GM23338 (cell line): ENCODE measurements around the gene C2orf49. TPM values are rescaled to one million over a fixed set of nuclear protein-coding genes. Genes with fewer than 3 reads are reported as not detected.

ENCODE experiments used
- ATAC-seq: fragments of 200-7000 bp; cut with Tn5 transposase; 3 replicates; pipeline ENCODE4 v1.9.1; 2020
- DNase-seq: peaks from one replicate; pipeline ENCODE4 v3.0.0-alpha.2; 2015; ENCODE audit warnings: low spot score
- H2AFZ ChIP-seq: fragments of 200-600 bp; sonication (generic); 2 replicates; pipeline ENCODE4 v1.8.0; 2016; ENCODE audit warnings: antibody characterized with exemption, mild to moderate bottlenecking, moderate library complexity
- H3F3A ChIP-seq: fragments of 200-600 bp; sonication (generic); replicated peaks from 2 replicates; pipeline ENCODE4 v1.8.0; 2017; ENCODE audit warnings: antibody characterized with exemption, mixed run types, low read depth
- H3K27ac ChIP-seq: fragments of 200-600 bp; sonication (generic); 2 replicates; pipeline ENCODE4 v1.6.1; 2016; ENCODE audit warnings: low read depth
- H3K27me3 ChIP-seq: fragments of 200-600 bp; sonication (generic); 2 replicates; pipeline ENCODE4 v1.8.0; 2016; ENCODE audit warnings: mild to moderate bottlenecking, mixed run types, moderate library complexity; ENCODE audit not compliant: insufficient read depth
- H3K36me3 ChIP-seq: fragments of 200-600 bp; sonication (generic); 2 replicates; pipeline ENCODE4 v1.8.0; 2016; ENCODE audit warnings: mild to moderate bottlenecking; ENCODE audit not compliant: insufficient read depth
- H3K4me1 ChIP-seq: fragments of 200-600 bp; sonication (generic); 2 replicates; pipeline ENCODE4 v1.8.0; 2016; ENCODE audit warnings: mild to moderate bottlenecking, moderate library complexity; ENCODE audit not compliant: insufficient read depth
- H3K4me2 ChIP-seq: fragments of 200-600 bp; sonication (generic); 2 replicates; pipeline ENCODE4 v1.7.1; 2017; ENCODE audit warnings: mixed run types
- H3K4me3 ChIP-seq: fragments of 200-600 bp; sonication (generic); 2 replicates; pipeline ENCODE4 v1.6.1; 2016; ENCODE audit warnings: mixed run types
- H3K79me2 ChIP-seq: fragments of 200-600 bp; sonication (generic); replicated peaks from 2 replicates; pipeline ENCODE4 v1.8.0; 2017; ENCODE audit warnings: mild to moderate bottlenecking; ENCODE audit not compliant: insufficient read depth
- H3K9me2 ChIP-seq: fragments of 200-600 bp; sonication (generic); 2 replicates; pipeline ENCODE4 v1.8.0; 2017; ENCODE audit not compliant: insufficient read depth
- H4K20me1 ChIP-seq: fragments of 200-600 bp; sonication (generic); replicated peaks from 2 replicates; pipeline ENCODE4 v1.8.0; 2017; ENCODE audit warnings: mild to moderate bottlenecking; ENCODE audit not compliant: insufficient read depth
- H3K27ac Mint-ChIP-seq: 2 replicates; pipeline ENCODE4 v1.8.0; 2020; ENCODE audit warnings: inconsistent platforms, mild to moderate bottlenecking, moderate library complexity, mixed read lengths
- H3K27me3 Mint-ChIP-seq: 3 replicates; pipeline ENCODE4 v1.8.0; 2022; ENCODE audit warnings: low read depth, mild to moderate bottlenecking, moderate library complexity, mixed read lengths, inconsistent platforms; ENCODE audit not compliant: insufficient read depth, poor library complexity
- H3K36me3 Mint-ChIP-seq: 3 replicates; pipeline ENCODE4 v1.8.0; 2021; ENCODE audit warnings: low read depth, mild to moderate bottlenecking, inconsistent platforms, moderate library complexity, mixed read lengths
- H3K4me1 Mint-ChIP-seq: 3 replicates; pipeline ENCODE4 v1.8.0; 2020; ENCODE audit warnings: mild to moderate bottlenecking, inconsistent platforms, mixed read lengths
- H3K4me3 Mint-ChIP-seq: 3 replicates; pipeline ENCODE4 v1.8.0; 2021; ENCODE audit warnings: moderate library complexity, mild to moderate bottlenecking, inconsistent platforms, mixed read lengths
- H3K9me3 Mint-ChIP-seq: 3 replicates; pipeline ENCODE4 v1.8.0; 2020; ENCODE audit warnings: moderate library complexity, mild to moderate bottlenecking, inconsistent platforms, mixed read lengths
- EZH2 ChIP-seq: fragments of 200-600 bp; sonication (generic); IDR thresholded peaks from one replicate; pipeline ENCODE4 v1.8.0; 2017; ENCODE audit warnings: antibody characterized with exemption, mild to moderate bottlenecking, low read depth; ENCODE audit not compliant: unreplicated experiment
- JUNB ChIP-seq: IDR thresholded peaks from one replicate; pipeline ENCODE4 v1.6.1; 2016; ENCODE audit warnings: antibody characterized with exemption; ENCODE audit not compliant: unreplicated experiment
- POLR2AphosphoS5 ChIP-seq: IDR thresholded peaks from 2 replicates; pipeline ENCODE4 v1.6.1; 2016; ENCODE audit warnings: antibody characterized with exemption, low read depth
- polyA plus RNA-seq: library from polyadenylated mRNA; unstranded; fragments of >200 nt; fragmentation: Nextera tagmentation; extraction: Ambion mirVana; gene quantifications from 2 replicates; pipeline ENCODE4 v1.2.1, GENCODE V29; 2016
- total RNA-seq: library from RNA; depleted of rRNA; stranded (reverse); fragments of >200 nt; shearing (Covaris generic); gene quantifications from 2 replicates; pipeline ENCODE4 v1.2.3, GENCODE V29; 2014; rRNA removed
- TF ChIP-seq, protein P1 (sequence below), 2 experiments: fragments of 200-600 bp in 1 of 2; sonication (generic) in 1 of 2; conservative IDR thresholded peaks; 2 replicates each; pipeline versions ENCODE4 v1.5.1 to v1.6.1; 2016 to 2017; ENCODE audit warnings: antibody characterized with exemption in 2 of 2, low read depth in 2 of 2, mild to moderate bottlenecking in 2 of 2, moderate library complexity in 1 of 2

C2orf49 gene
- total and polyA plus RNA-seq, 2 experiments from 2014 or later: 19.6 to 33.8 TPM

DNA sequence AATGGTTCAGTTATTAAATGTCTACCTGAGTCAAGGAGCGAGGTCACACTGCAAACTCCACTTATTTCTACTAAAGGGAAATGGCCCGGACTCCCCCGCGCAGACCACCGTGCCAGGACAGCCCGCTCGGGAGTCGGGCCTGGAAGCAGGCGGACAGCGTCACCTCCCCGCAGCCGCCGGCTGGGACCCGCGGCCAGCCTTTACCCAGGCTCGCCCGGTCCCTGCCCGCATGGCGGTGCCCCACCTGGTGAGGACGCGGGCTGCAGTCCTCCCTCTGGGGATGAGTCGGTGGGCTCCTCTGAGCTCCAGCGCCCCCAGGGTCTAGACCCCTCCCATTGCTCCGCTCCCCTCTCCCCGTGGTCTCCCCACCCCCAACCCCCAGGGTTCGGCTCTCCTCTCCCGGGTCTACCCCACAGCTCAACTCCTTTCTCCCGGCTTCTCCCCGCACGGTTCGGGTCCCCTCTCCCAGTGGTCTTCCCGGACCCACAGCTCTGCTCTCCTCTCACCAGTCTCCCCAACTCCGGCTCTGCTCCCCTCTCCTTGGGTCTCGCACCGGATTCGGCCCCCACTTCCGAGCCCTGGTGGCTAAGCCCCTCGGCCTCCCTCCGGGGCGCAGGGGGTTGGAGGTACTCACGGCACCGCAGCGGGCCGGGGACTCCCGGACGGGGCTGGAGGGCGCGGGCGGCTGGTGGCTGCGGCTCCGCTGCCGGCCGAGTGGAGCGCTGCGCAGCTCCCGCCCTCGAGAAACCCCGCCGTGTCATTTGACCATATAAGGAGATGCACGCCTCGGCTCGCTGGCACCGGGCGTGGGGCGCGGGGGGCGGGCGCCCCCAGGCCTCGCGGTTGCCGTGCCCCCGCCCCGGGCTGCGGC, 61.2 kb downstream of the C2orf49 start, which contains the start of gene FHL2:
FHL2 (minus strand) TSS at position 716 of the 871 bp plus-strand sequence. CDS start 12,535 bp downstream, outside the sequence.
- no peaks in the 10 kb centered on the region for H3K9me2 ChIP-seq
- H4K20me1 ChIP-seq: peaks cover 6% of the 10 kb centered on the region; the same call in 1 of the 2 replicates
- ATAC-seq: peak; percentile 86
- peak within 1 kb of the TSS; percentile 91 for H3K4me2 ChIP-seq
- no peak within 1 kb of the TSS for H3K27ac ChIP-seq
- DNase-seq: peak; percentile 92
- peaks cover 45% of the 10 kb centered on the region for H3K79me2 ChIP-seq
- H2AFZ ChIP-seq: peak within 1 kb of the TSS; percentile 93
- H3K27me3 ChIP-seq: peaks cover 26% of the 10 kb centered on the region
- TF ChIP-seq JUNB (no peak), EZH2 (no peak), POLR2AphosphoS5 (peak; percentile 76)
- TF ChIP-seq, protein P1, sequence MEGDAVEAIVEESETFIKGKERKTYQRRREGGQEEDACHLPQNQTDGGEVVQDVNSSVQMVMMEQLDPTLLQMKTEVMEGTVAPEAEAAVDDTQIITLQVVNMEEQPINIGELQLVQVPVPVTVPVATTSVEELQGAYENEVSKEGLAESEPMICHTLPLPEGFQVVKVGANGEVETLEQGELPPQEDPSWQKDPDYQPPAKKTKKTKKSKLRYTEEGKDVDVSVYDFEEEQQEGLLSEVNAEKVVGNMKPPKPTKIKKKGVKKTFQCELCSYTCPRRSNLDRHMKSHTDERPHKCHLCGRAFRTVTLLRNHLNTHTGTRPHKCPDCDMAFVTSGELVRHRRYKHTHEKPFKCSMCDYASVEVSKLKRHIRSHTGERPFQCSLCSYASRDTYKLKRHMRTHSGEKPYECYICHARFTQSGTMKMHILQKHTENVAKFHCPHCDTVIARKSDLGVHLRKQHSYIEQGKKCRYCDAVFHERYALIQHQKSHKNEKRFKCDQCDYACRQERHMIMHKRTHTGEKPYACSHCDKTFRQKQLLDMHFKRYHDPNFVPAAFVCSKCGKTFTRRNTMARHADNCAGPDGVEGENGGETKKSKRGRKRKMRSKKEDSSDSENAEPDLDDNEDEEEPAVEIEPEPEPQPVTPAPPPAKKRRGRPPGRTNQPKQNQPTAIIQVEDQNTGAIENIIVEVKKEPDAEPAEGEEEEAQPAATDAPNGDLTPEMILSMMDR (conservative IDR thresholded peaks at IDR 0.05; ENCODE audit: low read depth in 2 of 2): peak; percentile 24 to 42; a peak in 2 of 4 replicates
- H3K4me1 ChIP-seq: peaks cover 8% of the 10 kb centered on the region
- H3K36me3 ChIP-seq: no peaks in the 10 kb centered on the region
- Mint-ChIP-seq H3K9me3 (peaks cover 6% of the 10 kb centered on the region; the same call in 2 of the 3 replicates), H3K27me3 (peaks cover 24% of the 10 kb centered on the region), H3K4me3 (peak within 1 kb of the TSS; percentile 89), H3K4me1 (peaks cover 23% of the 10 kb centered on the region), H3K27ac (peak within 1 kb of the TSS; percentile 68), H3K36me3 (peaks cover 20% of the 10 kb centered on the region; the same call in 2 of the 3 replicates)
- H3F3A ChIP-seq: peaks cover 4% of the 10 kb centered on the region; the same call in 1 of the 2 replicates
- peak within 1 kb of the TSS; percentile 96 for H3K4me3 ChIP-seq

Other genes starting within 250 kb of the C2orf49 start
- gene GPR45, start 95.8 kb upstream of the C2orf49 start, total RNA-seq: 0.21 and 0.23 TPM in 2 replicates
- gene GPR45, start 95.8 kb upstream of the C2orf49 start, polyA plus RNA-seq: 0.26 TPM in 1 of 2 replicates, not detected in the other
- 21.2 and 23.5 TPM in 2 replicates for gene TGFBRAP1, start 7.8 kb upstream of the C2orf49 start, total RNA-seq
- 6.3 and 8.2 TPM in 2 replicates for gene TGFBRAP1, start 7.8 kb upstream of the C2orf49 start, polyA plus RNA-seq
- gene FHL2, start 61.5 kb downstream of the C2orf49 start, total RNA-seq: 30.9 and 35.7 TPM in 2 replicates
- gene FHL2, start 61.5 kb downstream of the C2orf49 start, polyA plus RNA-seq: 27.2 and 29.0 TPM in 2 replicates